H1 (cell line): Measurements from ENCODE around the gene SERP1. TPM values are rescaled to one million over a fixed set of nuclear protein-coding genes. Genes with fewer than 3 reads are reported as not detected.

Experiments
- CTCF ChIA-PET: fragments of 300-600 bp; sonication (Branson Sonifier 250); formaldehyde crosslinking; loops from one replicate; lab custom pipeline; 2021; ENCODE audit not compliant: partially characterized antibody; lab: Charles Lee
- POLR2A ChIA-PET: fragments of 300-600 bp; sonication (Branson Sonifier 250); formaldehyde crosslinking; loops from one replicate; lab custom pipeline; 2021; ENCODE audit warnings: inconsistent platforms; ENCODE audit not compliant: partially characterized antibody; lab: Charles Lee
- DNase-seq, 2 experiments: peaks; one replicate each; pipeline versions ENCODE4 v3.0.0 to v3.0.0-alpha.2; 2010 to 2022; ENCODE audit warnings: low spot score in 2 of 2, low read depth in 1 of 2, mixed read lengths in 1 of 2
- FAIRE-seq: peaks from 2 replicates; lab custom pipeline; 2011; peaks lifted over from hg19 to GRCh38; lab: Jason Lieb, UNC
- H2AFZ ChIP-seq: 2 replicates; pipeline ENCODE4 v1.8.1; 2012; ENCODE audit warnings: low read length, inconsistent platforms
- H2AK5ac ChIP-seq: 2 replicates; pipeline ENCODE4 v1.6.1; 2013; ENCODE audit warnings: low read depth, low read length
- H2BK120ac ChIP-seq: replicated peaks from 2 replicates; pipeline ENCODE3; 2013; ENCODE audit warnings: low read depth, low read length, inconsistent platforms
- H2BK12ac ChIP-seq: 2 replicates; pipeline ENCODE4 v1.6.1; 2013; ENCODE audit warnings: low read depth, low read length
- H2BK15ac ChIP-seq: 2 replicates; pipeline ENCODE4 v1.6.1; 2013; ENCODE audit warnings: low read length
- H2BK20ac ChIP-seq: 2 replicates; pipeline ENCODE4 v1.6.1; 2013; ENCODE audit warnings: low read length
- H2BK5ac ChIP-seq: 2 replicates; pipeline ENCODE4 v1.6.1; 2013; ENCODE audit warnings: low read depth, low read length
- H3K14ac ChIP-seq: 2 replicates; pipeline ENCODE4 v1.6.1; 2013; ENCODE audit warnings: inconsistent platforms; ENCODE audit not compliant: insufficient read length
- H3K18ac ChIP-seq: 2 replicates; pipeline ENCODE4 v1.6.1; 2013; ENCODE audit warnings: low read length; ENCODE audit errors: extremely low read depth
- H3K23ac ChIP-seq: 2 replicates; pipeline ENCODE4 v1.6.1; 2013; ENCODE audit warnings: inconsistent platforms; ENCODE audit not compliant: insufficient read length
- H3K23me2 ChIP-seq: 2 replicates; pipeline ENCODE4 v1.6.1; 2013; ENCODE audit warnings: low read depth, low read length
- H3K27ac ChIP-seq: 2 replicates; pipeline ENCODE4 v1.6.1; 2011; ENCODE audit warnings: low read depth, low read length, inconsistent platforms
- H3K27me3 ChIP-seq, 4 experiments: replicated peaks in 1 of 4; 1 replicate in 1 of 4; 2 replicates in 3 of 4; pipeline versions ENCODE4 v1.6.1 to v1.8.1; 2011 to 2013; ENCODE audit warnings: low read length in 3 of 4, mild to moderate bottlenecking in 3 of 4, inconsistent platforms in 2 of 4, mixed read lengths in 2 of 4, moderate library complexity in 1 of 4; ENCODE audit not compliant: control insufficient read depth in 3 of 4, insufficient read depth in 3 of 4; ENCODE audit errors: extremely low read depth in 1 of 4
- H3K36me3 ChIP-seq, 4 experiments: 2 replicates each; pipeline versions ENCODE4 v1.6.1 to v1.8.1; 2011 to 2013; ENCODE audit warnings: mild to moderate bottlenecking in 4 of 4, low read length in 3 of 4, moderate library complexity in 2 of 4, control low read depth in 1 of 4, inconsistent platforms in 1 of 4; ENCODE audit not compliant: insufficient read depth in 4 of 4, control insufficient read depth in 2 of 4
- H3K4ac ChIP-seq: replicated peaks from 2 replicates; pipeline ENCODE3; 2013; ENCODE audit warnings: low read length, low read depth, mixed read lengths, inconsistent platforms; ENCODE audit not compliant: insufficient read length
- H3K4me1 ChIP-seq, 4 experiments: replicated peaks in 1 of 4; 1 replicate in 1 of 4; 2 replicates in 3 of 4; pipeline versions ENCODE4 v1.6.1 to v1.8.1; 2011 to 2013; ENCODE audit warnings: low read length in 3 of 4, inconsistent platforms in 2 of 4, mixed read lengths in 1 of 4; ENCODE audit not compliant: insufficient read depth in 4 of 4, control insufficient read depth in 3 of 4
- H3K4me2 ChIP-seq, 2 experiments: 2 replicates each; pipeline versions ENCODE4 v1.6.1 to v1.8.1; 2011 to 2013; ENCODE audit warnings: low read depth in 2 of 2, low read length in 2 of 2, control low read depth in 1 of 2, inconsistent platforms in 1 of 2, mild to moderate bottlenecking in 1 of 2; ENCODE audit not compliant: insufficient read depth in 1 of 2
- H3K4me3 ChIP-seq, 4 experiments: fragments of 200-600, 300-600 bp in 1 of 4; sonication (generic), shearing (Covaris generic), sonication (Bioruptor Twin) in 1 of 4; 2 replicates each; pipeline versions ENCODE4 v1.5.1 to v1.8.1; 2011 to 2016; ENCODE audit warnings: low read length in 4 of 4, low read depth in 3 of 4, control low read depth in 2 of 4, inconsistent platforms in 2 of 4, mild to moderate bottlenecking in 2 of 4, mixed read lengths in 1 of 4, moderate library complexity in 1 of 4; ENCODE audit not compliant: insufficient read depth in 2 of 4; ENCODE audit errors: extremely low read depth in 1 of 4
- H3K56ac ChIP-seq: replicated peaks from 2 replicates; pipeline ENCODE3; 2013; ENCODE audit warnings: low read depth, mild to moderate bottlenecking, mixed read lengths, low read length, inconsistent platforms; ENCODE audit not compliant: insufficient read length
- H3K79me1 ChIP-seq: 2 replicates; pipeline ENCODE4 v1.6.1; 2013; ENCODE audit warnings: low read depth, low read length, control low read depth
- H3K79me2 ChIP-seq, 2 experiments: 2 replicates each; pipeline versions ENCODE4 v1.6.1 to v1.8.1; 2012 to 2013; ENCODE audit warnings: low read length in 2 of 2, mild to moderate bottlenecking in 2 of 2, inconsistent platforms in 1 of 2; ENCODE audit not compliant: insufficient read depth in 2 of 2, control insufficient read depth in 1 of 2
- H3K9ac ChIP-seq, 4 experiments: replicated peaks in 1 of 4; 1 replicate in 1 of 4; 2 replicates in 3 of 4; pipeline versions ENCODE4 v1.6.1 to v1.8.1; 2011 to 2013; ENCODE audit warnings: low read depth in 3 of 4, low read length in 3 of 4, control low read depth in 2 of 4, mild to moderate bottlenecking in 2 of 4, moderate library complexity in 2 of 4, inconsistent platforms in 1 of 4; ENCODE audit errors: extremely low read depth in 1 of 4
- H3K9me3 ChIP-seq, 2 experiments: 2 replicates each; pipeline versions ENCODE4 v1.6.1 to v1.8.1; 2012 to 2013; ENCODE audit warnings: mild to moderate bottlenecking in 2 of 2, moderate library complexity in 2 of 2, control low read depth in 1 of 2, inconsistent platforms in 1 of 2, low read depth in 1 of 2, low read length in 1 of 2, mixed read lengths in 1 of 2; ENCODE audit not compliant: insufficient read depth in 2 of 2
- H4K20me1 ChIP-seq, 2 experiments: replicated peaks in 1 of 2; 2 replicates each; pipeline versions ENCODE3 to v1.8.1; 2011 to 2013; ENCODE audit warnings: inconsistent platforms in 2 of 2, low read length in 2 of 2, mild to moderate bottlenecking in 1 of 2; ENCODE audit not compliant: insufficient read depth in 2 of 2, control insufficient read depth in 1 of 2
- H4K5ac ChIP-seq: 2 replicates; pipeline ENCODE4 v1.6.1; 2013; ENCODE audit warnings: low read length, low read depth, mixed read lengths, inconsistent platforms; ENCODE audit not compliant: insufficient read length
- H4K8ac ChIP-seq: 2 replicates; pipeline ENCODE4 v1.8.0; 2013; ENCODE audit warnings: mild to moderate bottlenecking, moderate library complexity, low read length, inconsistent platforms; ENCODE audit not compliant: insufficient read depth; ENCODE audit errors: extremely low read depth
- H4K91ac ChIP-seq: replicated peaks from 2 replicates; pipeline ENCODE3; 2013; ENCODE audit warnings: low read length, mixed read lengths, inconsistent platforms; ENCODE audit not compliant: insufficient read length
- BACH1 ChIP-seq: IDR thresholded peaks from 2 replicates; pipeline ENCODE4 v1.6.1; 2012; ENCODE audit warnings: low read length, improper control_type of control experiment
- FOSL1 ChIP-seq: IDR thresholded peaks from 2 replicates; pipeline ENCODE4 v1.6.1; 2011; ENCODE audit warnings: mild to moderate bottlenecking, low read depth, low read length, moderate library complexity; ENCODE audit not compliant: insufficient read depth
- HDAC6 ChIP-seq: IDR thresholded peaks from one replicate; pipeline ENCODE4 v1.7.1; 2012; ENCODE audit warnings: low read depth, mild to moderate bottlenecking, inconsistent platforms, low read length, moderate library complexity
- KDM1A ChIP-seq: fragments of 200-600, 300-600 bp; sonication (generic); IDR thresholded peaks from 2 replicates; pipeline ENCODE4 v1.7.1; 2016; ENCODE audit warnings: mild to moderate bottlenecking, low read length, borderline replicate concordance
- polyA plus RNA-seq, 7 experiments: library from polyadenylated mRNA; depleted of rRNA in 3 of 7; stranded (reverse) in 5 of 7; unstranded in 2 of 7; fragments of >200 nt in 5 of 7; fragments of 200-250 nt in 2 of 7; gene quantifications; 1 replicate in 5 of 7; 2 replicates in 1 of 7; 4 replicates in 1 of 7; pipeline versions ENCODE4 v1.2.1 to v1.2.3, GENCODE V29; 2011 to 2013; ENCODE audit warnings: missing spikeins in 2 of 7, mixed read lengths in 2 of 7
- total RNA-seq: library from RNA; stranded (reverse); fragmentation: NEBNext Ultra II Directional; extraction: Animal tissue kit (Norgen Biotek cat#: 25700); gene quantifications from 2 replicates; pipeline ENCODE4 v1.2.1, GENCODE V29; 2021

Gene SERP1
- total and polyA plus RNA-seq, 2 of the 8 experiments (the other 6 are each of a cell fraction or from before 2014, with no cell fraction given) = 90.3 to 98.2 TPM

DNA sequence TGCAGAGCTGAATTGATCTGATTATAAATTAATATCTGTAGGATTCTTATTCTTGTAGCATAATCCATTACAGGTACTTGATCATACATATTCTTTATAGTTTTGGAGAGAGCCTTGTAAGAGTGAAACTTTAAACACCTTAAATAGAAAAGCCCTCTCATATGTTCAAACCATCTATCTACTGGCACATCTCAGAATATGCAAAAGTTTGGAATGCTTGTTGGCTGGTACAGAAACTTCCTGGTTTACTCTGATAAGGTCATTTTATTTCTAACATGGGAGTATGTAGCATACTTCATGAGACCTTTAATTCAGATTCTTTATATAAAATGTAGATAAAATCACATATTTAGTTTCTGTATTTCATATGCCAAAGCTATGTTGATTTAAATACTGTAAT is 34.9 kb upstream of the SERP1 start:
- H3K9ac ChIP-seq = no peak overlapping the region
- CTCF ChIA-PET = no interaction called here
- H4K91ac ChIP-seq = no peak overlapping the region
- no peak for DNase-seq
- no peak overlapping the region for H2AK5ac ChIP-seq
- H3K79me2 ChIP-seq = no peaks in the 10 kb centered on the region
- H4K8ac ChIP-seq = no peak overlapping the region
- H3K14ac ChIP-seq = no peak overlapping the region
- peaks cover 8 to 70% (median 42%) of the 10 kb centered on the region in 4 experiments; a peak in 7 of 8 replicates for H3K36me3 ChIP-seq
- H4K5ac ChIP-seq = no peak overlapping the region
- H2BK12ac ChIP-seq = no peak overlapping the region
- H2BK120ac ChIP-seq = no peak overlapping the region
- H3K9me3 ChIP-seq = no peaks in the 10 kb centered on the region
- H2BK5ac ChIP-seq = no peak overlapping the region
- no peak overlapping the region for H3K4me3 ChIP-seq
- no peak overlapping the region for H3K23ac ChIP-seq
- H3K27me3 ChIP-seq = no peaks in the 10 kb centered on the region
- no peak overlapping the region for H2BK20ac ChIP-seq
- H3K18ac ChIP-seq = no peak overlapping the region
- FAIRE-seq = no peak
- H2BK15ac ChIP-seq = no peak overlapping the region
- no peaks in the 10 kb centered on the region for H3K4me1 ChIP-seq
- no peak overlapping the region for H3K4me2 ChIP-seq
- no peak overlapping the region for H3K56ac ChIP-seq
- H3K4ac ChIP-seq = no peak overlapping the region
- H2AFZ ChIP-seq = no peak overlapping the region
- H3K79me1 ChIP-seq = no peaks in the 10 kb centered on the region; the same call in 1 of the 2 replicates
- POLR2A ChIA-PET = no interaction called here
- peaks cover 0 to 4% of the 10 kb centered on the region in 2 experiments for H4K20me1 ChIP-seq
- no peaks in the 10 kb centered on the region for H3K23me2 ChIP-seq
- H3K27ac ChIP-seq = no peak overlapping the region
- no peak for TF ChIP-seq HDAC6
- TF ChIP-seq FOSL1 = no peak
- TF ChIP-seq BACH1 = no peak
- TF ChIP-seq KDM1A = no peak
